Right lobe of liver (tissue), 4 donors: ENCODE measurements around the gene NCOA5.

Experiments used
- CTCF ChIP-seq, 4 donors: fragments of 200-600 bp in 3 of 4; fragments of 450-650 bp in 1 of 4; IDR thresholded peaks; one replicate each; pipeline versions ENCODE4 v1.5.1 to v1.8.0; 2016 to 2022; ENCODE audit warnings: antibody characterized with exemption in 4 of 4, mild to moderate bottlenecking in 2 of 4
- POLR2A ChIP-seq: fragments of 450-650 bp; IDR thresholded peaks from one replicate; pipeline ENCODE4 v1.6.1; 2017; ENCODE audit warnings: antibody characterized with exemption, mild to moderate bottlenecking
- donor health status: DM: no; HTN: no; CAD: no.
- donor health status: DM: no; HTN: no; CAD: no.
- donor health status: DM: no; HTN: yes; CAD: no.

DNA sequence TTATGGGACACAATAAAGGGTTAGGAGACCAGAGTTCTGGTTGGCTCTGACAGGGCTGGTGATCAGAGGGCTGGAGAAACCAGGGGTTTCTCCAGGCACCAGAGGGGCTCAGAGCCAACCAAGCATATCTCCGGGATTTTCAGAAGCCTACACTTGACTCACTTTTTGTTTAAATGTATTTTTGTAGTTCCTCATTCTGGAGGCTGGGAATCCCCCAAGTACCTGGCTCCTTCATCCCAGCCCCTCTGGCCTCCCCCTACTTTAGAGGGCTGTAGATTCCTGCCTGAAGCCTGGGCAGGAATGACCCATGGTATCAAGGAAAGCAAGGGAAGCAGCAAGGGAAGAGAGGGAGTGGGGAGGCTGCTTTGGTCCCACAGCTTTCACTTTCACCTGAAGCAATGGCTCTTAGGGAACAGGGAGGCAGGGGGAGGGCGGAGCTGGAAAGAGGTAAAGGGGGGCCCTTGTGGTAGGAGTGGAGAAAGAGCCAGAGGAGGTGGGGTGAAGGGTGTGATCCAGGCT, 29.3 kb upstream of the NCOA5 start:
- TF ChIP-seq POLR2A (no peak), CTCF (IDR thresholded peaks at IDR 0.05) (no peak)
